ENCODE results near the gene GRK5.
"Not testable (repeated sequence)": the region's sequence is repeated elsewhere in the genome, so short reads cannot be mapped to it uniquely, and the experiment has no call there.

Gene GRK5

DNA sequence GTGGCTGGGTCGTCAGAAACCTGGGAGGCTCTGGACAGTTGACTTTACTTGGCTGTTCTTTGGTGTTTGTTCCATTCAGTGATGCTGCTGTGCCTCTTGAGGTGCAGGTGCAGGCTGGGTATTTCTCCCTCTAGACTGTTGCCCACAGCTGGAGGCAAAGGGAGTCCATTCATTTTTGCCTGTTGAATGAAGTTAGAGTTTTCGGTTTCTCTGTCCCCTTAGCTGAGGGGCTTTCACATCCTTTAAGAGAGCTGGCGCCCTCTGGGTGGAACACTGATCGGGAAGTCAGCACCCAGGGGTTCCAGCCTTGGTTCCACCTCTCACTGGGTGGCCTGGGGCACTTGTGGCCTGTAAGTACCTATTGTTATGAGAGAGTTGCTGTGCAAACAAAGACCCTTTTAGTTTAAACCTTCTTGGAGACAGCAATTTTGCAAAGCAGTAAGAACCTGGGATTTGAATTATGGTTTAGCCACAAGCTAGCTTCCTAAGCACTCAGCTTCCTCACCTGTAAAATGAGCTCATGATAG lies 67.2 kb downstream of the GRK5 start:
- no peak for DNase-seq (ENCODE audit: low read depth)

DNA sequence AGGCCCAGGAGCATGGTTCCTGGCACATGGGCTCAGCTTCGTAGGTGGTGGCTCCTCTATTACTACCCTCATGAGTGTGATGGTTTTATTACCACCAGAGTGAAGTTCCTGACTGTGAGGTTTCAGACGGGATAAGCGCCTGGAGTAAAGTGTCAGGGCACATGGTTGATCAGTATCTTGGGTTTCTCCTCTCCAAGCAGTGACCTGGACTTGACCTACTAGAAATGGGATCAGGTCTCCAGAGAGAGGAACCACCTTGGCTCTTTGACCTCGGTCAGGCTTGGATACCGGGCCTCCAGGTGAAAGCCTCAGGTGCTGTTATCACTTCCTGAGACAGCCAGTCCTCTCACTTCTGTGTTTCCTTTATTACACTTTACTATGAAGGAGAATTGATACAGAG lies 67.7 kb downstream of the GRK5 start:
- no peak for DNase-seq (ENCODE audit: low read depth)

DNA sequence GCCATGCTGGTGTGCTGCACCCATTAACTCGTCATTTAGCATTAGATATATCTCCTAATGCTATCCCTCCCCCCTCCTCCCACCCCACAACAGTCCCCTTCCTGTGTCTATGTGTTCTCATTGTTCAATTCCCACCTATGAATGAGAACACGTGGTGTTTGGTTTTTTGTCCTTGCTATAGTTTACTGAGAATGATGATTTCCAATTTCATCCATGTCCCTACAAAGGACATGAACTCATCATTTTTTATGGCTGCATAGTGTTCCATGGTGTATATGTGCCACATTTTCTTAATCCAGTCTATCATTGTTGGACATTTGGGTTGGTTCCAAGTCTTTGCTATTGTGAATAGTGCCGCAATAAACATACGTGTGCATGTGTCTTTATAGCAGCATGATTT lies 68.8 kb downstream of the GRK5 start:
- not testable (repeated sequence) for DNase-seq (ENCODE audit: low read depth)

DNA sequence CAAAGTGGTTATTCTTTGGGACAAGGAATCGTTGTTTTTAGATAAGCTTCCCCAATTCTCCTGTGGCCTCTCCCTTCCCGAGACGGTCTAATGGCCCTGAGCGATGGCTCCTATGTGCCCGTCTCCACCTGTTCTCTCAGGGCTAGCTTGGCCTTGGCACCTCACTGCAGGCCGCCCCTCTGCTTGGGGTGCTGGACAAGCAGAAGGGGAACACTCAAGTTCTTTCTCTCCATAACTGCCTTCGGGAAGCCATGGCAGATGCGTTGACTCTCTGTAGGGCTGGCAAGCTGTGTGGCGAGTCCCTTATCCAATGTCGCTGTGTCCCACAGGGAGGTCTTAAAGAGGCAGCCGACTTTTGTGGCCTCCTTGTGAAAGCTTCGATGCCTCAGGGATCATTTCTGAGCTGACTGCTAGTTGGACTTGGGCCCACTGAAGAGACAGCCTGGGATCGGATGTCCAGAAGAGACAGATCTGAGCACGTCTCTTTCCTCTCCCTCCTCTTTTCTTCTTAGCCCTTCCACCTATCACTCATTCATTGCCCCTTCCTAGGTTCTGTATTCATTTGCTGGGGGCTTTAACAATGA lies 70.8 kb downstream of the GRK5 start:
- no peak for DNase-seq (ENCODE audit: low read depth)

DNA sequence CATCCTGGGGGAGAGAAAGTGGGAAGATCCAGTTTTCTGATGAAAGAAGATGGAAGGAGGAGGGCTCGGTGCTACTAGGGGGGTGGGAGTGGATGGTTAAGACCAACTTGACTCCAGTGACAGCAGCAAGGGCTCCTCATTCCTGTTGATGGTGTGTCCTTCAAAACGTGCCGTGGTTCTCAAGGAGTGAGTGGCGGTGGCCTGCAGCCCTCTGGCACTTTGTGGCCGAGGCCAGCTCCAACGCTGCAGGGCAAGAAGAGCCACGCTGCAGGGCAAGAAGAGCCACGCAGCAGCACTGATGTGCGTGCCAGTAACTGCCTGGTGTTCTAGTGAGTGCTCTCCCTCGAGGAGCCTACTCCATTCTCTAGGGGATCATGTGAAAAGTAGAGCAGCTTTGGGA lies 72.1 kb downstream of the GRK5 start:
- DNase-seq (ENCODE audit: low read depth), result no peak

DNA sequence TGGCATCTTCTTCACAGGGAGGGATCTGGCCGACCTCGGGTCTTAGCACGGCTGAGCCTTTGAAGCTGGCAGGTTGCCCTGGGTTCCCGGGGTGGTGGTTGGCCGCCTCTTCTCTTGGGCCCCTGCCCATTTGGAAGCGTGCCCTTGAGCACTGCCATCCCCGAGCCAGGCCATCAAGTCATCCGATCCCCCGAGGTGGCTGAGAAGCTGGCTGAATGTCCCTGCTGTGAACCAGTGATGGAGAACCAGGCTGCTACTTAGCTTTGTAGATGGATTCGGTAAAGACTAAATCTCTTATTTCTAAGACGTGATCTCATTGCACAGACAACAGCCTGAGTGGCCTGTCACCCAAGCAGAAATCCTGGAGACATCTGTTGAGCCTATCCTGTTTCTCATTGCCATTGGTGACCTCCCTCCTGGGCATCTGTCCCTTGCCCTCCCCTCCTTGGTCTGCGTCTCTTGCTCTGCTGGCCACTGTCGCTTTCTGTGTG lies 74.3 kb downstream of the GRK5 start:
- no peak for DNase-seq (ENCODE audit: low read depth)

DNA sequence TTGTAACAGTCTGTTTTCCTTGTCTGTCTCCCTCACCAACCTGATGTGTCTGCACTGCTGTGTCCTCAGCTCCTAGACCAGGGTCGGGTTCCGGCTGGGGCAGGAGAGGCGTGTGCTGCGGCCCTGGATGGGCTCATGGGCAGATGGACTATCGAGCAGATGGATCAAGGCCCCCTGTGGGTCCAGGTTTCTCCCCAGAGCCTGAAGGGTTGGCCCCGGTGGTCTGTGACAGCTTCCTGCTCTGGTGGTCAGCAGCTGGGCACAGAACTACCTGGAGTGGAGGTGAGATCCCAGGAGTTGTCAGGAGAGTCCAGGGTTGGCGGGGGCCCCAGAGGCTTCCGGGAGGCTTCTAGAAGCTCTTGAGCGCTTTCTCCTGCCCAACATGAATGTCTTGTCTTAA lies 75.1 kb downstream of the GRK5 start:
- no peak for DNase-seq (ENCODE audit: low read depth)

DNA sequence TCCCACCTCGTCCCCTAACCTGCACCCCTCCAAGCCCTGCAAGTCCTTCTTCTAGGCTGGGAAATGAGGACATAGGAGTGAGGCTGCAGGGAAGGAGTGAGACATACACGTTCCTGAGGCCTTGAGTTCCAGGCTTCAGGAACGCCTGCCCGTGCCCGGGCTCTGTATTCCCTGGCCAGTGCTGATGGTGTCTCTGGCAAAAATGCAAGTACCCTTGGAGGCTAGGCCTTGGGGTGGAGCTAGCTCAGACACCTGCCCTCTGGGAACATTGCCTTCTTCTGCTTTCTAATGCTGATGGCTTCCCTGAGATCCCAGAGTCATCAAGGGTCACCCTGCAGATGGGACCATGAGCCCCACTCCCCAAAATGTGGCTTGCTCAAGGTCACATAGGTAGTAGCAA lies 76.0 kb downstream of the GRK5 start:
- no peak for DNase-seq (ENCODE audit: low read depth)

DNA sequence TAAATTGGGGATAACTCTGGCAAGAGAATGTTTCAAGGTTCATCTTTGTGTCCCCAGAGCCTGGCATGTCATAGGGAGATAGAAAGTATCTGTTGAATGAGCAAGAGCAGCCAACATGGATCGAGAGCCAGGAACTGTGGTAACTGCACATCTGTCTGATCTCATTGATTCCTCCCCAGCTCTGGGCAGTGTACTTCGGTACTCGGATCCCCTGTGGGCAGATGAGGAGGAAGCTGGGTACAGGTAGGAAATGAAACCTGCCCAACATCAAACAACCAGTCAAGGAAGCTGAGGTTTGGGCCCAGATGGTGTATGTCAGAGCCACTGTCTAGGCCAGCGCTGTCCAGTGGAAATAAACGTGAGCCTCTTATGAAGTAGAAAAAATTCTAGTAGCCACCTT lies 76.4 kb downstream of the GRK5 start:
- no peak for DNase-seq (ENCODE audit: low read depth)

DNA sequence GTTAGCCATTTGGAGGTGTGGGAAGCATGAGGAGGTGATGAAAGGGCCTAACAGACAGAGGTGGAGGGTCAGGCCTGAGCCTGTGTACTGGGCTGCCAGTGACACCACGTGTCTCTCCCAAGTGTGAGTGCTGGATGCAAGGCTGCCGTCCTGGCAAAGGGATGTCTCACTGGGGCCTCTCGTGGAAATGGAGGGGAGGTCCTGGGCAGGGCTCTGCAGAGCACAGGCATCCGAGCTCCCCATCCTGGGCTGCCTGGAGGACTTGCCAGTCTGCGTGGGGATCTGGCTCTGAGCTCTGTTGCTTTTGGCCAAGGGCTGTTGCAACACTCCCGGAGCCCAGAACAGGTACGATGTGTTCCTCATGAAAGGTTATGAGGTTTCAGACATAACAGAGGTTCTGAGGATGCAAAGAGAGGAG lies 77.3 kb downstream of the GRK5 start:
- no peak for DNase-seq (ENCODE audit: low read depth)

DNA sequence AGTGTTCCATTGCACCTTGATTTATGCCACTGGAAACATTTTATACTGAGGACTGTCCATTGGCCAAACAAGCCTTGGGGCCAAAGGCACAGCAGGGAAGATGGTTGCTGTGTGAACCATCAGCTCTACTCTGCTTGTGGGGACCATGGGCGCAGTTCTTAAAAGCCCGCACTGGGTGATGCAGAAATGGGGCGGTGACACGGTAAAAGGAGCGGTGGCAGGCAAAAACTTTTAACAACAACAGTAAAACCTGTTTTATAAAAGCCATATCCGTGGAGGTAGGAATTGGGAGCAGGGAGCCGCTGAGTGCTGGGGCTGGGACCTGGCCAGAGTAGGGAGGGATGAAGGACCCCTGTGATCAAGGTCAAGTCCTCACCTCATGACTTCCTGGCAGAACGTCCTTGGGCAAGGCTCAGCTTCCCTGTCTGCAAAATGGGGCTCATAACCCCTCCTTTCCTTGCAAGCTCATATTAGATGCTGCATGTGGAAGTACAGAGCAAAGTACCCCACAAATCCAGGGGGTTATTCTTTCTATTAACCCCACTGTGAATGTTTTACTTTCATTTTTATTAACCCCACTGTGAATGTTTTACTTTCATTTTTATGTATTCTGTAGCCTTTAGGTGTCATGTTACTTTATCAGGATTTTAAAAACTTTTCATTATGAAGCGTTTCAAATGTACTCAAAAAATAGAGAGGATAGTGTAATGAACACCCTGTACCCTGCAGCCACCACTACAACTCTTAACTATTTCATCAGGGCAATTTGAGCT lies 78.3 kb downstream of the GRK5 start:
- DNase-seq (ENCODE audit: low read depth), result no peak

DNA sequence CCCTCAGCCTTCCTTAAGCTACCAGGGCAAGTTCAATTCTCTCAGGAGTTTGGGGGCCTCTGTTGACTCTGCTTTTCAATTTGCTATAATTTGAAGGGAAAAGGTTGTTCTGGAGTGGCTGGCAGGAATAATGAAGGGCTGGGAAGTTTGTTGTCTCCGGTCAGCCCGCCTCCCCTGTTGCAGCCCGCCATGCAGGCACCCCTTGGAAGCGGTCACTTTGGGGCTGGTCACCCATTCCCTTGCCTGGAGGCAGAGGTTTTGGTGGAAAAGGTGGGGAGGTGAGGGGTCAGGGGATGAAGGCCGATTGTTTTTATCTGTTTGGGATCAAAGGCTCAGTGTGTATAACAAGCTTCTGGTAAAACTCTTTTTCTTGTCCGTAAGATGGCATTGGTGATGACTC lies 79.1 kb downstream of the GRK5 start:
- DNase-seq (ENCODE audit: low read depth), result no peak

DNA sequence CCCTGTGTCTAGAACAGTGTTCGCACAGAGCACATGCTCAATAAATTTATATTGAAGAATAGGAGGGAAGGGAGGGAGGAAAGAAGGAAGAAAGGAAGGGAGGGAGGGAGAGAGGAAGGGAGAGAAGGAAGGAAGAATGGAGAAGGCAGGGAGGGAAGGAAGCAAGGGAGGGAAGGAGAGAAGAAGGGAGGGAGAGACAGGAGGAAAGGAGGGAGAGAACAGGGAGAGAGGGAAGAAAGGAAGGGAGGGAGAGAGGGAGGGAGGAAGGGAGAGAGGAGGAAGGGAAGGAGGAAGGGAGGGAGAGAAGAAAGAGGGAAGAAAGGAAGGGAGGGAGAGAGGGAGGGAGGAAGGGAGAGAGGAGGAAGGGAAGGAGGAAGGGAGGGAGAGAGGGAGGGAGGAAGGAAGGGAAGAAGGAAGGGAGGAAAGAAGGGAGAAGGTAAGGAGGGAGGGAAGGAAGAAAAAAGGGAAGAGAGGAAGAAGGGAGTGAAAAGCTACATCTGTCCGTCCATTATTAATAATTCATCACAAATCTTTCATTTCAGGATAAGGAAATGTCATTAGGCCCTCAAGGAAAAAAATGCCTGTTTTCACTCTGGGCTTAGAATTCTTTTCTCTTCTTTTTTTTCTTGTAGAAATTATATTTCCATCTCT lies 79.7 kb downstream of the GRK5 start:
- no peak for DNase-seq (ENCODE audit: low read depth)

DNA sequence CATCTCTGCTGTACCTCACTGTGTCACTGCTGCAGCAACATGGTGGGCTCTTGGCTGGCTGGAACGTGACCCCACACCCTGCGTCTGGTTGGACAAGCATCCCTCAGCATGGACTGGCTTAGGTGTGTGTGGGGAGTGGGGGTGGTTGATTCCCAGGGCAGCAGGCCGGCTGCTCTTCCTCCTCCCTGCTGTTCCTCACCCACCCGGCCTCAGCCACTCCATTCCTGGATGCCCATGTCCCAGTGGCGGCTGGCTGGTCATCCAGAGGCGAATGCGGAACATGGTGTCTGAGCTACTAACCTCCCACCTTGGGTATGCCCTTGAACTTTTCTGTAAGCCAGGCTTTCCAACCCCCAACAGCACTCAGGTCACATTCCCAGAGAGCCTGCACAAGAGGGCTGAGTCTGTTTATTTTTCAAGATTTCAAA lies 81.2 kb downstream of the GRK5 start:
- DNase-seq (ENCODE audit: low read depth), result no peak

DNA sequence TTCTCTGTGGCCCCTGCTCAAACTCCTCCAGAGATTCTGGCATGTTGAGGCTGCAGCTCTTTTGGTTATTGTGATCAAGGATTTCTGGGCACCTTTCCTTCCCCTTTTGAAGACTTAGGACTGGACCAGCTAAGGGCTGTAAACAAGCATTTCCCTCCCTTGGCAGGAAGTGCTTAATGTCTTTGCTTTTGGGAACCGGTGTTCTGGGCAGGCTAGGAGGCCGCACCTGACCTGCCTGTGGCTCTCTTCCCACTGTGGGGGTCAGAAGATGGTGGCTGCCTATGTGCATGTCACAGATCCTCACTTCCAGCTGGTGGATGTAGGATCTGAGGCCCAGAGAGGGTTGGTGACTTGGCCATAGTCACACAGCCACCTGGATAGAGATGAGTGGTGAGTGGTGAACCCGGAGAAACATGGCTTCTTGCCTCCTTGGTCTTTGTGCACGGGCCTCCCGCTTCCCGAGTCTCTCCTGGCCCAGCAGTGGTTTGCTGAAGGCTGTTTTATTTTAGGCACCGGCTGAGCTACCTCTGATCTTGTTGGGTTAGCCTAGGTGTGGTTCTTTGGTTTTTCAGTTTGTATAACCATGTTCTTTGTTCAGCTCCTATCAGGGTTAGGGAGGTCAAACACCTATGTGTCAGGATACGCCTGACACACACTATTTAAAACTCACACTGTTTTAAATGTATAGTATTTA lies 82.0 kb downstream of the GRK5 start:
- no peak for DNase-seq (ENCODE audit: low read depth)

DNA sequence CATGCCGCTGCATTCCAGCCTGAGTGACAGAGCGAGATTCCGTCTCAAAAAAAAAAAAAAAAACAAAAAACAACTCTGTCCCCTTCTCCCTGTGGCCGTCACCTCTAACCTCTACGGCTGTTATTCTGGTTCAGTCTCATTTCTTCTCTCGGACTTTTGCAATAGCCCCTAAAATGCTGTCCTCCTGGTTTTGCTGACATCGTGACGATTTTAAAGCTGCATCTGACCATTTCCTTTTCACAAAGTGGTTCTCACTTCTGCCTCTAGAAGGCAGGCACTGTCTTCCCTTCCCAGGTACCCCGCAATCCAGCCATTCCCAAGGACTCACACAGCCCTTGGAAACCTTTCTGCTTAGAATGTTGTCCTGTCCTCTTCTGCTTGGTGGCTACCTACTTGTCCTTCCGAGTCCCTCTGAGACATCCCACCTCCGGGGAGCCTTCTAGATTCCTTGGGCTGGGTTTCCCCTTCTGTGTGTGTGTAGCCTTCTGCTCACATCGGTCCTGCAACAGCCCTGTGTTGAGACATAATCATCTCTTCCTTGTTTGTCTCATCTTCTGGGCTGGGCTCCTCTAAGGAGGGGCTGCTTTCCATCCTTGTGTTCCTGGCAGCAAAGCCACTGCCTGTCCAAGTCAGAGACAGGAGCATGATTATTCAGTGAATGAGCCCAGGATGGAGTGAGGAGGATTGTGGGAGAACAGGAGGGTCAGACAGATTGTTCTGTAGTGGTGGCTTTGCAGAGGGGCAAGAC lies 83.1 kb downstream of the GRK5 start:
- peak; percentile 30 for DNase-seq (ENCODE audit: low read depth)

DNA sequence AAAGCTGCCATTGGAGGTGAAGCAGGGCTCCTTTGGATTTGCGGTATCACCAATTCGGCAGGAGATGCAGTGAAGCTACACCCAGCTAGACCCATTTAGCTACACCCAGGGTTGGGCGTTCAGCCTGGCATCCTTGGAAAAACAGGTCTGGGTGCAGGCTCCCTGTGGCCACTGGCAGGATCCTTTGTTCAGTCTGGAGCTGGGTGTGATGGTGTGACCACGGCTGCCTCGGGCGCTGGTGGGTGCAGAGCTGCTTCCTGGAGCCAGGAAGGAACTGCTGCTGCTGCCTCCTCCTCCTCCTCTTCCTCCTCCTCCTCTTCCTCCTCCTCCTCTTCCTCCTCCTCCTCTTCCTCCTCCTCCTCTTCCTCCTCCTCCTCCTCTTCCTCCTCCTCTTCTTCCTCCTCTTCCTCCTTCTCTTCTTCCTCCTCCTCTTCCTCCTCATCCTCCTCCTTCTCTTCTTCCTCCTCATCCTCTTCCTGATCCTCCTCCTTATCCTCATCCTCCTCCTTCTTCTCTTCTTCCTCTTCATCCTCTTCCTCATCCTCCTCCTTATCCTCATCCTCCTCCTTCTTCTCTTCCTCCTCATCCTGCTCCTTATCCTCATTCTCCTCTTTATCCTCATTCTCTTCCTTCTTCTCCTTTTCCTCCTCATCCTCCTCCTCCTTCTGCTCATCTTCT lies 84.0 kb downstream of the GRK5 start:
- DNase-seq (ENCODE audit: low read depth), result no peak

DNA sequence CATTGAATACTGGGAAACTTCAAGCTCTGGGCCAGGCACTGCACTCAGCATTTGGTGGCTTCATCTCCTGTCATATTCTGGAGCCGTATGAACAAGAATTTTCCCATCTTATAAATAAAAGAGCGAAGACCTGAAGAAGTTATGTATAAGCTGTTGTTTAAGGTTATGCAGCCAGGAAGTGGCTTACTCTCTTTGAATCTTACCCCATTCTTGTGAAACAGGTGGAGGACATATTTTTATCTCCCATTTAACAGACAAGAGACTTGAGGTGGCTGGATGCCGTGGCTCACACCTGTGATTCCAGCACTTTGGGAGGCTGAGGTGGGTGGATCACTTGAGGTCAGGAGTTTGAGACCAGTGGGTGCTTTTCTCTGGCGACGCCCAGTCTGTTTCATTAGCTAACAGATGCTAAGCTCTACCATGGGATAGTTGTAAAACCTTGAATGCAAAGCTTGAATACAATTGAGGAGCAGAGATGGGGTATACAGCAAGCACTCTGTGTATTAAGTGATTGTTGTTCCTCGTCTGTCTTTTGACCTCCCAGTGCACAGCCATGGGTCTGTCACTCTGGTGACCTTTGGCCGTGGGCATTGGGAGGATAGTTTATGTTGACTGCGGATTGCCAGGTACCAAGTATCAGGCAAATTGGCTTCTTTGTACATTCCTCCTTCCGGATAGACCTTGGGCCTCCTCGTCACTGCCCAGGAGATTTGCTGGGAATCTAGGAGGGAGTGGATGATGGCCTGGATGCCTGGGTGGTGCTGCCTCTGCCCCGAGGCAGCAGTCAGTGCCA lies 85.8 kb downstream of the GRK5 start:
- no peak for DNase-seq (ENCODE audit: low read depth)

DNA sequence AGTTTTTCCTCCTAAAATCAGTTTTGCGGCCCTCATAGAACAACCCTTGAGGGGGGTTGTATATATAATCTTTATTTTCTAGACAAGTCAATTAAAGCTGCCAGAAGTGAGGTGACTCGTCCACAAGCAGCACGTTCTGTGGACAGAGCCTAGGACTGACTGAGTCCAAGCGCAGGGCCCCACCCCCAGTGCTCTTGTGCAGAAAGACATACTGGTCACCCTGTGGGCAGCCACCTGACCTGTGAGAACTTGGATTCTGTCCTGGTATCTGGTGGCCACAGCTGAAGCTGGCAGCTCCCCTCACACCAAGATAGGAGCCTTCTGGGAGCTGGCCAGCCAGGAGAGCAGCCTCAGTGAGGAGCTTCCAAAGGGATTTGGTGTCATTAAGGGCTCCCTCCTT lies 89.3 kb downstream of the GRK5 start:
- DNase-seq (ENCODE audit: low read depth), result no peak

DNA sequence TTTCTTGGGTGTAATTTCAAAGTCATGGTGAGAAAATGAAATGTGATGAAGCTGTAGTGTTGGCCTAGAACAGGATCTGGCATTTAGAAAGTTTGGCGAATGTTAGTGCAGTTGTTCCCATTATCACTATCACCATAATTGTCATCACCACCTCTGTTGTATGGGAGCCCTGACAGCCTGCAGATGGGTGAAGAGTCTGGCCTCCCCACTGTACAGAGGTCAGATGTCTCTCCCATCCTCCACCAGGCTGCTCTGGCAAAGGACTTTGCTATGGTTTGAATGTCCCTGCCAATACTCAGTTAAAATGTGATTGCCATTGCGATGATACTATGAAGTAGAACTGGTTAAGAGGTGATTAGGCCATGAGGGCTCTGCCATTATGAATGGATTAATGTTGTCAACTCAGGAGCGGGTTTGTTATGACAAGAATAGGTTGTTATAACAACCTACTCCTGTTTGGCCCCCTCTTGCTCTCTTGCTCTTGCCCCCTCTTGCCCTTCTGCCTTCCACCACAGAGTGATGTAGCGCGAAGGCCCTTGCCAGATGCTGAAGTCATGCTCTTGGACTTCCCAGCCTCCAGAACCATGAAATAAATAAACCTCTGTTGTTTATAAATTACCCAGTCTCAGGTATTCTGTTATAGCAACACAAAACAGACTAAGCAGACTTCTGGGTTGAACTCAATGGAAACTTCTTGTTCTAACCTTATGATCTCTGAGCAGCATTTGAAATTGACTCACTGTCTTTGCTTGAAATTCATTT lies 90.0 kb downstream of the GRK5 start:
- no peak for DNase-seq (ENCODE audit: low read depth)

Measured in ELR (cell line).